Measurements from ENCODE around the gene PPP1R12A. TPM values are rescaled to one million over a fixed set of nuclear protein-coding genes. Genes with fewer than 3 reads are reported as not detected.

The PPP1R12A gene
- total RNA-seq, 1 experiment from 2014 or later: 52.0 TPM

GRCh38 chr12:79956896-79957295 lies 22.0 kb upstream of the PPP1R12A start:
- H2AFZ ChIP-seq (ENCODE audit: low read depth, low read length, poor library complexity, severe bottlenecking): no peak overlapping the region
- ChIA-PET RAD21 (ENCODE audit: low non-redundant PET in 1 of 2, low total read pairs in 2 of 2, uncharacterized antibody in 2 of 2, unreplicated experiment in 2 of 2) (no interaction called here), POLR2A (interaction anchor here (0.7 kb wide), 1 partner anchor 1533 kb away, joined by 3 read pairs; no protein-coding TSS in a partner anchor), CTCF (interaction anchor here (0.6 kb wide), 1 partner anchor 83 kb away, joined by 3 read pairs; no protein-coding TSS in a partner anchor)
- no peaks in the 10 kb centered on the region for H4K20me1 ChIP-seq (ENCODE audit: insufficient read depth)
- no peak overlapping the region for H3K9ac ChIP-seq (ENCODE audit: low read length)
- no peak overlapping the region for H3K4me2 ChIP-seq (ENCODE audit: low read length)
- no peaks in the 10 kb centered on the region for H3K27me3 ChIP-seq (ENCODE audit: insufficient read depth, low read length)
- TF ChIP-seq SP1 (IDR thresholded peaks at IDR 0.05; ENCODE audit: low read depth): no peak
- no peak for TF ChIP-seq ZNF274 (IDR thresholded peaks at IDR 0.05; ENCODE audit: low read depth, low read length)
- TF ChIP-seq REST (IDR thresholded peaks at IDR 0.05; ENCODE audit: low read depth): no peak
- TF ChIP-seq POLR2A (IDR thresholded peaks at IDR 0.05; ENCODE audit: borderline replicate concordance, extremely low read depth, insufficient read depth, insufficient read length): no peak
- no peak for TF ChIP-seq EZH2phosphoT487 (IDR thresholded peaks at IDR 0.05; ENCODE audit: borderline replicate concordance)
- no peak for TF ChIP-seq POLR2AphosphoS5 (IDR thresholded peaks at IDR 0.05; ENCODE audit: low read depth, low read length)
- TF ChIP-seq CBX3 (IDR thresholded peaks at IDR 0.05; ENCODE audit: low read depth): no peak
- no peak for TF ChIP-seq ZBTB33 (IDR thresholded peaks at IDR 0.05; ENCODE audit: extremely low read depth, insufficient replicate concordance, low read length)
- no peak for TF ChIP-seq ZFX (IDR thresholded peaks at IDR 0.05)
- TF ChIP-seq MAX (IDR thresholded peaks at IDR 0.05): no peak
- no peak for TF ChIP-seq ELF1 (IDR thresholded peaks at IDR 0.05; ENCODE audit: borderline replicate concordance, low read depth)
- no peak for TF ChIP-seq RAD21 (IDR thresholded peaks at IDR 0.05; ENCODE audit: low read depth)
- no peak for TF ChIP-seq YY1 (IDR thresholded peaks at IDR 0.05; ENCODE audit: extremely low read depth, insufficient replicate concordance, low read depth, low read length)
- no peak for TF ChIP-seq TCF7L2 (IDR thresholded peaks at IDR 0.05; ENCODE audit: borderline replicate concordance, extremely low read depth, insufficient read depth, insufficient read length)
- TF ChIP-seq ATF3 (IDR thresholded peaks at IDR 0.05): no peak
- TF ChIP-seq JUND (IDR thresholded peaks at IDR 0.05): no peak
- TF ChIP-seq CEBPB (IDR thresholded peaks at IDR 0.05; ENCODE audit: low read depth): no peak
- TF ChIP-seq SRF (IDR thresholded peaks at IDR 0.05; ENCODE audit: low read depth): no peak
- no peak for TF ChIP-seq CTCF (IDR thresholded peaks at IDR 0.05 in 2 of 3, conservative IDR thresholded peaks at IDR 0.05 in 1 of 3; ENCODE audit: borderline replicate concordance in 1 of 3, insufficient read depth in 1 of 3, low read depth in 2 of 3, low read length in 2 of 3)
- no peak for DNase-seq (ENCODE audit: low read depth, low spot score)
- H3K36me3 ChIP-seq (ENCODE audit: control insufficient read depth in 1 of 2, insufficient read depth in 2 of 2, low read length in 2 of 2): no peaks in the 10 kb centered on the region
- no peaks in the 10 kb centered on the region for H3K9me2 ChIP-seq (ENCODE audit: insufficient read depth)
- H3K79me2 ChIP-seq (ENCODE audit: insufficient read depth, low read length): no peaks in the 10 kb centered on the region
- H3K27ac ChIP-seq (ENCODE audit: low read depth, low read length): no peak overlapping the region
- intact Hi-C loops (cut with micrococcal nuclease): no loop called here
- no peaks in the 10 kb centered on the region for H3K4me1 ChIP-seq (ENCODE audit: control insufficient read depth in 1 of 2, insufficient read depth in 2 of 2, low read length in 2 of 2)
- no peak overlapping the region for H3K4me3 ChIP-seq (replicated peaks in 1 of 2; ENCODE audit: low read depth in 1 of 2, low read length in 2 of 2)
- no peaks in the 10 kb centered on the region for H3K9me3 ChIP-seq (ENCODE audit: control insufficient read depth in 1 of 2, insufficient read depth in 1 of 2, low read depth in 1 of 2, low read length in 2 of 2)
- ATAC-seq: no peak
- no TSS peak for BruUV-seq (replicated peaks)
